Measurements from ENCODE around the gene CALR. TPM values are rescaled to one million over a fixed set of nuclear protein-coding genes. Genes with fewer than 3 reads are reported as not detected.

CALR gene
- total RNA-seq, 6 donors from 2014 or later, result 171 to 1,351 (median 423) TPM

GRCh38 chr19:12933287-12934072, 4.9 kb upstream of the CALR start, which contains the start of gene FARSA:
FARSA (minus strand) TSS chr19:12933711; CDS start chr19:12933696, 15 bp downstream.
- peaks cover 6 to 26% (median 19%) of the 10 kb centered on the region in 4 donors for H3K36me3 ChIP-seq
- peak within 1 kb of the TSS; percentile 89 to 97 (median 94) for H3K4me3 ChIP-seq
- no peaks in the 10 kb centered on the region for H3K9me3 ChIP-seq
- TF ChIP-seq POLR2A (IDR thresholded peaks at IDR 0.05), result peak in 2 of 4 donors; percentile 46 to 72
- no peak for TF ChIP-seq CTCF (IDR thresholded peaks at IDR 0.05)
- TF ChIP-seq POLR2AphosphoS5 (IDR thresholded peaks at IDR 0.05), result peak; percentile 96 to 98
- TF ChIP-seq EP300 (IDR thresholded peaks at IDR 0.05), result peak in 1 of 4 donors; percentile 85
- DNase-seq (peak; percentile 95 to 96), ATAC-seq (ENCODE audit: low FRiP score in 2 of 2) (peak; percentile 89)
- WGBS, 2 donors, result 0 to 2% methylated on average over 4 to 46 of the region's 51 CpGs
- peak within 1 kb of the TSS; percentile 74 to 86 (median 82) for H3K27ac ChIP-seq
- H3K4me1 ChIP-seq, result peaks cover 20 to 48% (median 22%) of the 10 kb centered on the region in 4 donors
- no peaks in the 10 kb centered on the region for H3K27me3 ChIP-seq

GRCh38 chr19:12935071-12935470, 3.3 kb upstream of the CALR start:
- Histone ChIP-seq H3K36me3 (peaks cover 0 to 17% (median 8%) of the 10 kb centered on the region in 4 donors), H3K27ac (no peak overlapping the region), H3K27me3 (no peaks in the 10 kb centered on the region), H3K4me1 (peaks cover 27 to 59% (median 30%) of the 10 kb centered on the region in 4 donors), H3K9me3 (no peaks in the 10 kb centered on the region), H3K4me3 (no peak overlapping the region)
- no peak for ATAC-seq (ENCODE audit: low FRiP score in 2 of 2)
- 87 to 91% methylated on average over 10 of the region's 10 CpGs for WGBS, 2 donors
- TF ChIP-seq POLR2A (IDR thresholded peaks at IDR 0.05) (no peak), EP300 (IDR thresholded peaks at IDR 0.05) (no peak), POLR2AphosphoS5 (IDR thresholded peaks at IDR 0.05) (no peak), CTCF (IDR thresholded peaks at IDR 0.05) (no peak)
- no peak for DNase-seq

DNA sequence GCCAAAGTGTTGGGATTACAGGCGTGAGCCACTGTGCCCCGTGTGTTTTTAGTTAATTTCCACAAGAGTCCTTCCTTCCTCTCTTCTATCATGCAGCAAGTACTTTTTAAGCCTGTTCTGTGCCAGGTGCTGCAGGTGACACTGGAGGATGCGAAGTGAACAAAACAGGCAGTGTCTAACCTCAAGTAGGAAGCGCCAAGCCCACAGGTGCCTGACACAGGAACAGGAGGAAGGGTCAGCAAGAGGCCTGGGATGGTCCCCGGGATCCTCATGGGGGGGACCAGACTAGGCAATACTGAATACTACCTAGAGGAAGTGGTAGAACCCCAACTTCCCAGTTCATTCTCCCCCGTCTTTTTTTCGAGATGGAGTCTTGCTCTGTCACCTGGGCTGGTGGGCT, 1.8 kb upstream of the CALR start:
- ATAC-seq (ENCODE audit: low FRiP score in 2 of 2) (no peak), DNase-seq (no peak)
- Histone ChIP-seq H3K36me3 (peaks cover 10 to 24% (median 18%) of the 10 kb centered on the region in 4 donors), H3K27me3 (no peaks in the 10 kb centered on the region), H3K27ac (no peak overlapping the region), H3K4me3 (no peak overlapping the region), H3K4me1 (peaks cover 41 to 63% (median 44%) of the 10 kb centered on the region in 4 donors), H3K9me3 (no peaks in the 10 kb centered on the region)
- 50 to 70% methylated on average over 7 of the region's 7 CpGs for WGBS, 2 donors
- TF ChIP-seq CTCF (IDR thresholded peaks at IDR 0.05) (no peak), POLR2AphosphoS5 (IDR thresholded peaks at IDR 0.05) (no peak), EP300 (IDR thresholded peaks at IDR 0.05) (no peak), POLR2A (IDR thresholded peaks at IDR 0.05) (no peak)

- H3K4me1 ChIP-seq, result peaks cover 41 to 63% (median 45%) of the 10 kb centered on the region in 4 donors
- no peaks in the 10 kb centered on the region for H3K9me3 ChIP-seq
- no peaks in the 10 kb centered on the region for H3K27me3 ChIP-seq
- peak overlapping the region in 3 of 4 donors; percentile 21 to 94 (median 92) for H3K27ac ChIP-seq
- TF ChIP-seq CTCF (IDR thresholded peaks at IDR 0.05) (peak in 1 of 6 experiments; percentile 2), POLR2AphosphoS5 (IDR thresholded peaks at IDR 0.05) (no peak), EP300 (IDR thresholded peaks at IDR 0.05) (no peak), POLR2A (IDR thresholded peaks at IDR 0.05) (no peak)
- WGBS, 2 donors, result 12 to 25% methylated on average over 21 to 23 of the region's 23 CpGs
- peak in 1 of 2 donors; percentile 63 for DNase-seq
- H3K36me3 ChIP-seq, result peaks cover 10 to 31% (median 24%) of the 10 kb centered on the region in 4 donors
- peak overlapping the region in 3 of 4 donors; percentile 68 to 91 (median 79) for H3K4me3 ChIP-seq
- ATAC-seq (ENCODE audit: low FRiP score in 2 of 2), result no peak
These were observed 1.1 kb upstream of the CALR start for GRCh38 chr19:12937093-12937926.

Measured in upper lobe of left lung (tissue), 6 donors.